A549 treated with AZD9567 at 1 μM for 4 hours (cell line): ENCODE results near the gene ZFYVE26. TPM values are rescaled to one million over a fixed set of nuclear protein-coding genes. Genes with fewer than 3 reads are reported as not detected.

Experiments used
- total RNA-seq: library from RNA; stranded (reverse); fragments of 200-300 nt; extraction: Qiagen RNA extraction; gene quantifications from 5 replicates; pipeline ENCODE4 v1.2.3, GENCODE V29; 2022; ENCODE audit not compliant: insufficient read depth

The ZFYVE26 gene
- 4.8 to 5.6 TPM (median 5.2 TPM) in 5 replicates for total RNA-seq

GRCh38 chr14:67816326-67817002, at the start of gene ZFYVE26:
Gene ZFYVE26 (minus strand): TSS chr14:67816590. CDS start chr14:67815963, 627 bp downstream.

DNA sequence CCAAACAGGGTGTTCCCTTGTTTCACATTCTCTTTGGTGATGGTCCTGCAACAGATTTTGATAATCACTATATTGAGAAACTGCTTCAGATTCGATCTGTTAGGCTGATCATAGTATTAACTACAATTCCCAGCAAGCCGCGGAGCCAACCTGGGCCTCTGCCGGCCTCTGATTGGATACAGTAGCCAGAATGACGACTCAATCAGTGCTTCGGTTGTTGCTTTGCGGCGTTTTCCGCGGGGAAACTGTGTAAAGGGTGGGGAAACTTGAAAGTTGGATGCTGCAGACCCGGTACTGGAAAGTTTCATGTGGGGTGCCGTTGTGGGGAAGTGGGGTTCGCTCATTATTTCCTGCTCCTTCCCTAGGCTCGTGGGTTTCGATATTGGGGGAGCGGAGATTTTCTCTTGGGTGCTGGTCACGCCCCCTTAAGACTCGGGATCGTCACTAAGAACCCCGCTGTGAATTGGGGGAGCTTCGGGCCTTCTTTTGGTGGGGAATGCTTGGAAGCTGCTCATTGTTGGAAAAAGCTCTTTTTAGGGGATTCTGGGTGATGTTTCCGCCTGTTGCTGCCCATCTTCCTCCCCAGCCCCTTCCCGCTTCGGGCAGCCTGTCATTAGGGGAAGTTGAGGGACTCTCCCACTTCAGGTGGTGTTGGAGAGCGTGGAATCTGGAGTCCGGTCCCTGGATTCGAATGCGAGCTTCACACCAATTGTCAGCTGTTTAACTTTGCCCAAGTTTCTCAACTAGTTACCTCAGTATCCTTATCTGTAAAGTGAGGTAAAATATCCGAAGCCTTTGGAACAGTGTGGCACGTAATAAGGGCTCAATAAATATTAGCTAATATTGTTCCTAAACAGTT, 3.4 kb upstream of the ZFYVE26 start, which contains the start of gene RAD51B:
Gene RAD51B (plus strand): TSS at position 217 of the 859 bp plus-strand sequence.

DNA sequence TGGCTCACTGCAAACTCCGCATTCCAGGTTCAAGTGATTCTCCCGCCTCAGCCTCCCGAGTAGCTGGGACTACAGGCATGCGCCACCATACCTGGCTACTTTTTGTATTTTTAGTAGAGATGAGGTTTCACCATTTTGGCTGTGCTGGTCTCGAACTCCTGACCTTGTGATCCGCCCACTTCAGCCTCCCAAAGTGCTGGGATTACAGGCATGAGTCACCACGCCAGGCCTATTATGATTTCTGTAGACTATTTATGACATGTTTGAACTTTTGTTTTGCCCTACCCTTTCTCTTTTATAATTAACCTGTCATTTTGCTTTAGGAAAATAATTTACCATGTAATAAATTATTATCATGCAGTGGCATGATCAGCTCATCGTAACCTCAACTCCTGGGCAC, 114.9 kb downstream of the ZFYVE26 start, which contains the start of gene RDH12:
Gene RDH12 (plus strand): TSS at position 395 of the 400 bp plus-strand sequence. CDS start 20,757 bp downstream, outside the sequence.

Other genes starting within 250 kb of the ZFYVE26 start
- 17.5 to 23.3 TPM (median 23.0 TPM) in 5 replicates for gene PIGH, start 216.3 kb downstream of the ZFYVE26 start, total RNA-seq
- gene ARG2, start 196.7 kb downstream of the ZFYVE26 start, total RNA-seq, result 1.4 to 3.9 TPM (median 2.2 TPM) in 5 replicates
- gene VTI1B, start 142.0 kb downstream of the ZFYVE26 start, total RNA-seq, result 71.8 to 90.6 TPM (median 89.2 TPM) in 5 replicates
- gene RDH11, start 120.8 kb downstream of the ZFYVE26 start, total RNA-seq, result 55.9 to 60.6 TPM (median 59.2 TPM) in 5 replicates
- 0.06 TPM in 1 of 5 replicates, not detected in the others for gene RDH12, start 114.7 kb downstream of the ZFYVE26 start, total RNA-seq
- gene RAD51B, start 3.2 kb upstream of the ZFYVE26 start, total RNA-seq, result 3.1 to 6.1 TPM (median 4.5 TPM) in 5 replicates